Adipose tissue (tissue), 3 donors: Measurements from ENCODE around the gene TMEM175. TPM values are rescaled to one million over a fixed set of nuclear protein-coding genes. Genes with fewer than 3 reads are reported as not detected.
"Not testable (repeated sequence)": the region's sequence is repeated elsewhere in the genome, so short reads cannot be mapped to it uniquely, and the experiment has no call there.

Experiments
- H3K27ac ChIP-seq: one replicate; pipeline ENCODE4 v1.5.1; 2013; ENCODE audit warnings: low read depth, low read length
- WGBS, 3 donors: extraction: QIAGEN DNeasy Blood & Tissue Kit; methylation state at CpG; one replicate each; pipeline ENCODE4 v1.1.7; 2013; 5-methylcytosine and 5-hydroxymethylcytosine counted together
- polyA plus RNA-seq, 3 donors: library from polyadenylated mRNA; stranded (reverse); fragments of 200-250 nt; gene quantifications; one replicate each; pipeline ENCODE4 v1.2.3, GENCODE V29; 2013
- donor health status: healthy with polysubstance abuse.
- donor health status: Bipolar disorder and iron deficiency.
- donor health status: healthy.

The TMEM175 gene
- polyA plus RNA-seq, 3 donors, result 13.8 to 33.2 (median 22.7) TPM

- WGBS, 3 donors, result 94 to 97% (median 97%) methylated on average over 23 of the region's 23 CpGs
- no peak overlapping the region for H3K27ac ChIP-seq
Measured at GRCh38 chr4:911221-911751, 21.0 kb upstream of the TMEM175 start.

GRCh38 chr4:911871-912490, 20.3 kb upstream of the TMEM175 start:
- 77 to 95% (median 91%) methylated on average over 29 of the region's 29 CpGs for WGBS, 3 donors
- H3K27ac ChIP-seq, result no peak overlapping the region

- WGBS, 3 donors, result 81 to 86% (median 81%) methylated on average over 19 of the region's 19 CpGs
- H3K27ac ChIP-seq, result no peak overlapping the region
Measured at GRCh38 chr4:912548-913279, 19.5 kb upstream of the TMEM175 start.

- WGBS, 3 donors, result 87 to 94% (median 93%) methylated on average over 4 of the region's 4 CpGs
Measured at GRCh38 chr4:913280-913618, 19.0 kb upstream of the TMEM175 start.

GRCh38 chr4:914531-914930, 17.7 kb upstream of the TMEM175 start:
- no peak overlapping the region for H3K27ac ChIP-seq
- WGBS, 3 donors, result 83 to 87% (median 84%) methylated on average over 20 to 21 of the region's 21 CpGs

More at GRCh38 chr4:913280-913618, 19.0 kb upstream of the TMEM175 start:
- no peak overlapping the region for H3K27ac ChIP-seq

GRCh38 chr4:915041-915474, 17.2 kb upstream of the TMEM175 start:
- 50 to 69% (median 55%) methylated on average over 19 to 20 of the region's 20 CpGs for WGBS, 3 donors
- no peak overlapping the region for H3K27ac ChIP-seq

GRCh38 chr4:915595-915994, 16.7 kb upstream of the TMEM175 start:
- 21 to 54% (median 25%) methylated on average over 8 of the region's 8 CpGs for WGBS, 3 donors
- no peak overlapping the region for H3K27ac ChIP-seq

- H3K27ac ChIP-seq, result no peak overlapping the region
- WGBS, 3 donors, result 90 to 99% (median 97%) methylated on average over 7 of the region's 7 CpGs
Measured at GRCh38 chr4:917466-917865, 14.8 kb upstream of the TMEM175 start.

- WGBS, 3 donors, result 96 to 99% (median 97%) methylated on average over 2 of the region's 2 CpGs
- H3K27ac ChIP-seq, result no peak overlapping the region
Measured at GRCh38 chr4:917992-918391, 14.3 kb upstream of the TMEM175 start.

- WGBS, 3 donors, result 82 to 93% (median 92%) methylated on average over 6 of the region's 6 CpGs
Measured at GRCh38 chr4:918591-918990, 13.7 kb upstream of the TMEM175 start.

GRCh38 chr4:919004-919680, 13.1 kb upstream of the TMEM175 start:
- 92 to 95% (median 95%) methylated on average over 15 of the region's 15 CpGs for WGBS, 3 donors
- H3K27ac ChIP-seq, result not testable (repeated sequence)

More at GRCh38 chr4:918591-918990, 13.7 kb upstream of the TMEM175 start:
- not testable (repeated sequence) for H3K27ac ChIP-seq

- WGBS, 3 donors, result 90 to 92% (median 91%) methylated on average over 17 of the region's 17 CpGs
- H3K27ac ChIP-seq, result no peak overlapping the region
Measured at GRCh38 chr4:921830-922331, 10.4 kb upstream of the TMEM175 start.

- no peak overlapping the region for H3K27ac ChIP-seq
- 69 to 80% (median 74%) methylated on average over 18 of the region's 18 CpGs for WGBS, 3 donors
Measured at GRCh38 chr4:924107-925096, 7.9 kb upstream of the TMEM175 start.

- no peak overlapping the region for H3K27ac ChIP-seq
- 82 to 92% (median 84%) methylated on average over 9 of the region's 9 CpGs for WGBS, 3 donors
Measured at GRCh38 chr4:925171-925570, 7.1 kb upstream of the TMEM175 start.

- 79 to 81% (median 80%) methylated on average over 26 of the region's 26 CpGs for WGBS, 3 donors
- no peak overlapping the region for H3K27ac ChIP-seq
Measured at GRCh38 chr4:925771-926500, 6.3 kb upstream of the TMEM175 start.

- 56 to 90% (median 86%) methylated on average over 15 to 17 of the region's 17 CpGs for WGBS, 3 donors
- H3K27ac ChIP-seq, result no peak overlapping the region
Measured at GRCh38 chr4:926538-926937, 5.7 kb upstream of the TMEM175 start.

GRCh38 chr4:927566-927965, 4.7 kb upstream of the TMEM175 start:
- WGBS, 3 donors, result 77 to 97% (median 95%) methylated on average over 19 to 21 of the region's 21 CpGs
- not testable (repeated sequence) for H3K27ac ChIP-seq
